ENCODE data around the gene UBAC1. TPM values are rescaled to one million over a fixed set of nuclear protein-coding genes. Genes with fewer than 3 reads are reported as not detected.
"Not testable (repeated sequence)": the region's sequence is repeated elsewhere in the genome, so short reads cannot be mapped to it uniquely, and the experiment has no call there.

UBAC1 gene
- total RNA-seq, 1 donor from 2014 or later = 47.7 TPM

DNA sequence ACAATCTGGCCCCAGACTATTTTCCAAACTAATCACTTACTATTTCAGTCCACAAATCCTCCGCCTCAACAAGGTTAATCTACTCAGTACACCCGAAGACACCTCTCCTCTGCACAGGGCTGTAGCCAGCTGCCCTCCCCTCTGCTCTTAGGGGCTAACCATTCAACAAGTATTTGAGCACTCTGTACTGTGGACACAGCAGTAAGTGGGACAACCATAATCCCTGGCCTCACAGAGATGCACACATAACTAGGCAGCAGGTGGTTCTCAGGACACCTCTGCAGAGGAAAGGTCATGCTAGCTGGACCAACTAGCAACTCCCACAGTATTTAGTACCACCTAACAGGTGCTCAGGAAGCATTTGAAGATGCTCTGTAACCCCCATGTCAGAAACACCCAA is 59.3 kb downstream of the UBAC1 start:
- H3K9me3 Mint-ChIP-seq = peaks cover 9% of the 10 kb centered on the region
- H3K27me3 Mint-ChIP-seq = no peaks in the 10 kb centered on the region
- no peak overlapping the region for H3K27ac Mint-ChIP-seq
- intact Hi-C loops (cut with micrococcal nuclease) = no loop called here
- no peak for DNase-seq
- H3K36me3 Mint-ChIP-seq (ENCODE audit: low read depth) = peaks cover 50% of the 10 kb centered on the region
- H3K4me3 Mint-ChIP-seq = no peak overlapping the region
- peaks cover 42% of the 10 kb centered on the region for H3K4me1 Mint-ChIP-seq

DNA sequence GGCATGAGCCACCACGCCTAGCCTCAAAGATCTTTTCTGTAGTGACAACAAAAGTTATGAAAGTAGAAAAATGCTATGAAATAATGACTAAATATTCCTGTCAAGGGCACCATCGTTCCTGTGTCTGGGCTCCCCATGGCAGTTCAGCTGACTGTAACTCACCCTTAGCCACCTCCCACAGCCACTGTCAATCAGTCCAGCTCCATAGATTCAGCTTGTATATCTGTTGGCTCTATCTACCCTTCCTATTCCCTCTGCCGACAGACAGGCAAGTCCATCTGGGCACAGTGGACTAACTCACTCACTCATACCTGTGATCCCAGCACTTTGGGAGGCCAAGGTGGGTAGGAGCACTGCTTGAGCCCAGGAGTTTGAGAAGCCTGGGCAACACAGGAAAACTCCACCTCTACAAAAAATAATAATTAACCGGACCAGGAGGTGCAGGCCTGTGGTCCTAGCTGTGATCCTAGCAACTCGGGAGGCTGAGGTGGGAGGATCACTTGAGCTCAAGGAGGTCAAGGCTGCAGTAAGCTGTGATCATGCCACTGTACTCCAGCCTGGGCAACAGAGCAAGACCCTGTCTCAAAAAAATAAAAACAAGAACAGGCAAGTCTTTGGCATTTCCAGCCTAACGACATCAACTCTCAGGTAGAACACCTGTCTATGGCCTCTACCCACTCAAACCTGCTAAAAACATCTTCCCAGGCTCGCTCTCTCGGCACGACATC is 60.0 kb downstream of the UBAC1 start:
- Mint-ChIP-seq H3K27me3 (no peaks in the 10 kb centered on the region), H3K36me3 (ENCODE audit: low read depth) (peaks cover 51% of the 10 kb centered on the region), H3K4me3 (no peak overlapping the region), H3K27ac (no peak overlapping the region), H3K9me3 (peaks cover 9% of the 10 kb centered on the region), H3K4me1 (peaks cover 43% of the 10 kb centered on the region)
- DNase-seq = no peak
- intact Hi-C loops (cut with micrococcal nuclease) = no loop called here

DNA sequence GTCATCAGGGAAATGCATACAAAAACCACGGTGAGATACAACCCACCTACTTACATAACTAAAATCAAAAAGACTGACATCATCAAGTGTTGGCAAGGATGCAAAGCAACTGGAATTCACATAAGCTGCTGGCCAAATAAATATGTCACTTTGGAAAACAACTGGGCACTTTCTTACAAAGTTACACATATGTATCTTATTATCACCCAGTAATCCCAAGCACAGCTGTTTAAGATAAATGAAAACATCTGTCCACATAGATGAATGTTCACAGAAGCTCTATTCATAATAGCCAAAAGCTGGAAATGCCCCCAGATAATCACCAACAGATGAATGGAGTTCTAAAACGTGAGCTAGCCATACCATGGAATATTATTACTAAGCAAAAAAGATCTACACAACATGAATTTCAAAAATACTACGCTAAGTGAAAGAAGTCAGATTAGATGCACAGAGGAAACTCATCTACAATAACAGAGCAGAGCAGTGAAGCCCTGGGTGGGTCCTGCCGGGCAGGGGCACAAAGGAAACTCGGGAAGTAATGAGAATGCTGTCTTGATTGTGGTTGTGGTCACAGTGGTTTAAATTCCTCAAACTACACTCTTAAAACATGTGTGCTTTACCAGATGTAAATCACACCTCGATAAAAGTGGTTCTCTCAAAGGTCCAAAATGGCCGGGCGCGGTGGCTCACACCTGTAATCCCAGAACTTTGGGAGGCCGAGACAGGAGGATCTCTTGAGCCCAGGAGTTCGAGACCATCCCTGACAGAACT is 62.4 kb downstream of the UBAC1 start:
- intact Hi-C loops (cut with micrococcal nuclease) = loop anchor here (1.0 kb wide), 1 partner anchor 57 kb away; no protein-coding TSS in a partner anchor
- no peak overlapping the region for H3K27ac Mint-ChIP-seq
- peaks cover 40% of the 10 kb centered on the region for H3K36me3 Mint-ChIP-seq (ENCODE audit: low read depth)
- H3K4me1 Mint-ChIP-seq = peaks cover 40% of the 10 kb centered on the region
- DNase-seq = no peak
- peaks cover 9% of the 10 kb centered on the region for H3K9me3 Mint-ChIP-seq
- H3K4me3 Mint-ChIP-seq = no peak overlapping the region
- peaks cover 2% of the 10 kb centered on the region for H3K27me3 Mint-ChIP-seq

DNA sequence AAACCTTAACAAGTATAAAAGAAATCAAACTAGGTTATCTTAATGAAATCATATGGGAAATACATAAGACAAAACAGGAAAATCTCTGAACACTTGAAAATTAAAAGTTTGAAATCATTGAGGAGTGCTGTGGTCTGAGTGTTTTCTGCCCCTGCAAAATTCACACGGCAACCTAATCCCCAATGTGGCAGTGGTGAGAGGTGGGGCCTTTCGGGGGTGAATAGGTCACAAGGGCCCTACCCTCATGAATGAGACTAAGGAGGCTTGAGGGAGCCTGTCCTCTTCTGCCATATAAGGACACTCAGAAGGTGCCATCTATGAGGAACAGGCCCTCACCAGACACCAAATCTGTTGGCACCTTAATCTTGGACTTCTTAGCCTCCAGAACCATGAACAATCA is 64.5 kb downstream of the UBAC1 start:
- Mint-ChIP-seq H3K4me3 (no peak overlapping the region), H3K36me3 (ENCODE audit: low read depth) (peaks cover 26% of the 10 kb centered on the region), H3K27me3 (peaks cover 2% of the 10 kb centered on the region), H3K27ac (no peak overlapping the region), H3K9me3 (peaks cover 5% of the 10 kb centered on the region), H3K4me1 (peaks cover 48% of the 10 kb centered on the region)
- DNase-seq = no peak
- intact Hi-C loops (cut with micrococcal nuclease) = no loop called here

DNA sequence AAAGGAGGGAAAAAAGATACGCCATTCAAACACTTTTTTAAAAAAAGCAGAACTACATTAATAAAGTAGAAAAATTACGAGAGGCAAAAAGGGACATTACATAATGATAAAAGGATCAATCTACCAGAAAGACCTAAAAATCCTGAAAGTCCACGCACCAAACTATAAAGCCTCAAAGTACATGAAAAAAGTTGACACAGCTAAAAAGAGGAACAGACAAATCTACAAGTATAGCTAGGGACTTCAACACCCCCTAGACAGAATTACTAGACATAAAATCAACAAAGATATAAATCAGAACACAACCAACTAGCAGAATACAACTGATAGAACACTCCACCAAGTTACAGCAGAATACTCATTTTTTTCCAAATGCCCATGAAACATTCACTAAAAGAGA is 65.0 kb downstream of the UBAC1 start:
- intact Hi-C loops (cut with micrococcal nuclease) = no loop called here
- no peak overlapping the region for H3K4me3 Mint-ChIP-seq
- DNase-seq = no peak

DNA sequence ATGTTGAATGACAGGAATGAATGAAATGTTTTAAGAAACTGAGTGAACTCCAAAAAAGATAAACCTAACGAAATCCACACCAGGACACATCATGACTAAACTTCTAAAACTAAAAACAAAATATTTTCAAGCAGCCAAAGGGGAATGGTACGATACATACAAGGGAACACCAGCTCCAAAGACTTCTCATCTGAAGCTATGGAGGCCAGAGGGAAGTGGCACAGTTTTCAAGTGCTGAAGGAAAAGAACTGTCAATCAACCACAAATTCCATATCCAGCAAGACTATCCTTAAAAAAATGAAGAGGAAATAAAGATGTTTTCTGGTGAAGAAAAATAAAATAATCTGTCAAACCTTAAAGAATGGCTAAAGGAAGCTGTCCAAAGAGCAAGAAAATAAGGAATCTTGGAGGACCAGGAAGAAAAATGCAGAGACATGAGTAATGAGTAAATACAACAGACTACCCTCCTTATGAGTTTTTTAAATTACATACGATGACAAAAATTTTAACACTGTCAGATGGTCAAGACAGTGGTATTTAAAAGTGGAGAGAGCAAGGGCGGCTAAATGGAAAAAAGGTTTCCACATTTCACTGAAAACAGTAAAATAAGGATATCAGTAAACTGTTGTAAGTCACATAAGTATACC is 65.8 kb downstream of the UBAC1 start:
- Mint-ChIP-seq H3K36me3 (ENCODE audit: low read depth) (peaks cover 19% of the 10 kb centered on the region), H3K9me3 (peaks cover 5% of the 10 kb centered on the region), H3K27me3 (peaks cover 2% of the 10 kb centered on the region), H3K4me1 (peaks cover 44% of the 10 kb centered on the region), H3K4me3 (no peak overlapping the region), H3K27ac (no peak overlapping the region)
- DNase-seq = no peak
- intact Hi-C loops (cut with micrococcal nuclease) = no loop called here

More for the DNA sequence above, 65.0 kb downstream of the UBAC1 start:
- peaks cover 46% of the 10 kb centered on the region for H3K4me1 Mint-ChIP-seq
- H3K9me3 Mint-ChIP-seq = peaks cover 5% of the 10 kb centered on the region
- peaks cover 2% of the 10 kb centered on the region for H3K27me3 Mint-ChIP-seq
- H3K27ac Mint-ChIP-seq = no peak overlapping the region
- peaks cover 22% of the 10 kb centered on the region for H3K36me3 Mint-ChIP-seq (ENCODE audit: low read depth)

DNA sequence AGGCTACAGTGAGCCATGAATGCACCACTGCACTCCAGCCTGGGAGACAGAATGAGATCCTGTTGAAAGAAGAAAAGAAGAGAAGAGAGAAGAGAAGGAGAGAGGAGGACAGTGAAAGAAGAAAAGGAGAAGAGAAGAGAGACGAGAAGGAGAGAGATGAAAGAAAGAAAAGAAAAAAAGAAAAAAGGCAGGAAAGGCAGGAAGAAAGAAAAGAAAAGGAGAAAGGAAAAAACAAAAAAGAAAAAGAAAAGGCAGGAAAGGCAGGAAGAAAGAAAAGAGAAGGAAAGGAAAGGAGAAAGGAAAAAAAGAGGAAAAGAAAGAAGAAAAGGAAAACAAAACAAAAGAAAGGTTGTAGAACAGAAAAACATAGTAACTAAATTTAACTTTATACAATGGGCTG is 68.1 kb downstream of the UBAC1 start:
- DNase-seq = no peak
- peaks cover 32% of the 10 kb centered on the region for H3K4me1 Mint-ChIP-seq
- H3K27me3 Mint-ChIP-seq = peaks cover 2% of the 10 kb centered on the region
- peaks cover 6% of the 10 kb centered on the region for H3K36me3 Mint-ChIP-seq (ENCODE audit: low read depth)
- H3K4me3 Mint-ChIP-seq = no peak overlapping the region
- no peak overlapping the region for H3K27ac Mint-ChIP-seq
- intact Hi-C loops (cut with micrococcal nuclease) = no loop called here
- no peaks in the 10 kb centered on the region for H3K9me3 Mint-ChIP-seq

DNA sequence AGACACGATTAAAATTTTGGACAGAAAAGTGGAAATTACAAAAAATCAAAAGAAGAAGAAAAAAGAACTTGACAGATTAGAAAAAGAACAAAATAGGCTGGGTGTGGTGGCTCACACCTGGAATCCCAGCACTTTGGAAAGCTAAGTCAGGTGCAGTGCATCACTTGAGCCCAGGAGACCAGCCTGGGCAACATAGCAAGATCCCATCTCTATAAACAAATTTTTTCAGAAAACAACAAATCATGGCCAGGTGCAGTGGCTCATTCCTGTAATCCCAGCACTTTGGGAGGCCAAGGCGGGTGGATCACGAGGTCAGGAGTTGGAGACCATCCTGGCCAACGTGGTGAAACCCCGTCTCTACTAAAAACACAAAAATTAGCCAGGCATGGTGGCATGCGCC is 68.8 kb downstream of the UBAC1 start:
- H3K4me1 Mint-ChIP-seq = peaks cover 34% of the 10 kb centered on the region
- H3K27ac Mint-ChIP-seq; DNase-seq; H3K4me3 Mint-ChIP-seq; H3K9me3 Mint-ChIP-seq; intact Hi-C loops (cut with micrococcal nuclease); H3K27me3 Mint-ChIP-seq; H3K36me3 Mint-ChIP-seq (ENCODE audit: low read depth): not testable (repeated sequence)

DNA sequence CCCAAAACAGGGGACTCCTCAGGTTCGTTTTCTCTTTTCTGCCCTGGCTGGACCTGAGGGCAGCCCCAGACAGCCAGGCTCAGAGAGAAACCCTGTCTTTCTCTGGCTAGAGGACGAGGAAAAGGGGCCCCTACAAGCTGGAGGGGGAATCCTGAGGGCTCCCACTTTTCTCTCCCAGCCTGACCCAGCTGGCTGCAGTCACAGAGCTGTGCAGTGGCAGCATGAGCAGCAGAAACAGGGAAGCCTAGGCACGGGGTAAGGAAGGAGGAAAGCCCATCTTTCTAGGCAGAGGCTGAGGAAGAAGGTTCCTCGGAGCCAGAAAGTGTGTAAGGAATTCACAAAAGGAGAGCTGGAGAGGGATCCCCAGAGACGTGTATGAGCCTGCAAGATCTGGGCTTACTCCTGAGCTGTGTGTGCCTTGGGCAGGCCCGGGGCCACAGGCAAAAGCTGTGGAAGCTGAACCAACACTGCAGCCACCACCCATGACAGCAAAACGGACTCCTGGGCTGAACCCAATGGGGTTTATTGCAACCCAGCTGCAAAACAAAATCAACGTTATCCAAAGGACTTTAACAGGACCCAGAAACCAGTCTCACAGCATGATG is 70.0 kb downstream of the UBAC1 start:
- H3K27ac Mint-ChIP-seq = no peak overlapping the region
- peaks cover 2% of the 10 kb centered on the region for H3K27me3 Mint-ChIP-seq
- DNase-seq = no peak
- intact Hi-C loops (cut with micrococcal nuclease) = no loop called here
- H3K36me3 Mint-ChIP-seq (ENCODE audit: low read depth) = peaks cover 2% of the 10 kb centered on the region
- H3K4me3 Mint-ChIP-seq = no peak overlapping the region
- H3K4me1 Mint-ChIP-seq = peaks cover 43% of the 10 kb centered on the region
- no peaks in the 10 kb centered on the region for H3K9me3 Mint-ChIP-seq

DNA sequence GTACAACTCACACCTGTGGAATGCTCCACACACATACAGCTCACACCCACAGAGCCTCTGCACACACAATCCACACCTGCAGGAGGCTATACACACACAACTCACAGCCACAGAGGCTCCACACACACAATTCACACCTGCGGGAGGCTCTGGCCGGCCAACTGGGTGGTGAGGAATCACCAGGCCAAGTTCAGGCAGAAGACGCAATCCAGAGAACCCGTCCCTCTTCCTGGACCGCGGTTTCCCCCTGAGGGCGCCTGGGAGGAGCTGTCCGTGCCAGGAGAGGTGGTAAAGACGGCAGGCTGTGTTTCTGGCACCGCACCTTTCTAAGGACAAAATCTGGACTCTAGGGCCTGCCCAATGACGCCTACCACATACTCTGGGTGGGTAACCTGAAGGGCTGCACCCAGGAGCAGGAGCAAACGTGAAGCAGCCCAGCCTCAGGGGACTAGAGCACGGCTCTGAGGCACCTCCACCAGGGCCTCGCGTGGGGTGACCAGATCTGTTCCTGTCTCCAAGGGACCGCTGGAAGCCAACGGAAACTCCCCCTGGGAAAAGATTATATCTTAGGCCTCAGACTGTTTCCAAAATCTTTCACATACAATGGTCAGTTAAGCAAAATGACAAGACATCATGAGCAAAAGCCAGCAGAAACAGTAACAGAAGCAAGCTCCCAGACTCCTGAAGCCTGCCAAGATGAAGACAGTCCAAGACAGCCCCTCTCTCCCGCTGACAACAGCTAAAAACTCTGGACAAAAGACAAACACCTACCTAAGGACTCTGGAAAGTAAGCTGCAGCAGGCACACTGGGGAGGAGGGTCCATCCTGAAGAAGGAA is 70.8 kb downstream of the UBAC1 start:
- no peak overlapping the region for H3K27ac Mint-ChIP-seq
- peaks cover 45% of the 10 kb centered on the region for H3K4me1 Mint-ChIP-seq
- peaks cover 2% of the 10 kb centered on the region for H3K27me3 Mint-ChIP-seq
- intact Hi-C loops (cut with micrococcal nuclease) = no loop called here
- peaks cover 2% of the 10 kb centered on the region for H3K36me3 Mint-ChIP-seq (ENCODE audit: low read depth)
- H3K9me3 Mint-ChIP-seq = no peaks in the 10 kb centered on the region
- DNase-seq = no peak
- H3K4me3 Mint-ChIP-seq = no peak overlapping the region

DNA sequence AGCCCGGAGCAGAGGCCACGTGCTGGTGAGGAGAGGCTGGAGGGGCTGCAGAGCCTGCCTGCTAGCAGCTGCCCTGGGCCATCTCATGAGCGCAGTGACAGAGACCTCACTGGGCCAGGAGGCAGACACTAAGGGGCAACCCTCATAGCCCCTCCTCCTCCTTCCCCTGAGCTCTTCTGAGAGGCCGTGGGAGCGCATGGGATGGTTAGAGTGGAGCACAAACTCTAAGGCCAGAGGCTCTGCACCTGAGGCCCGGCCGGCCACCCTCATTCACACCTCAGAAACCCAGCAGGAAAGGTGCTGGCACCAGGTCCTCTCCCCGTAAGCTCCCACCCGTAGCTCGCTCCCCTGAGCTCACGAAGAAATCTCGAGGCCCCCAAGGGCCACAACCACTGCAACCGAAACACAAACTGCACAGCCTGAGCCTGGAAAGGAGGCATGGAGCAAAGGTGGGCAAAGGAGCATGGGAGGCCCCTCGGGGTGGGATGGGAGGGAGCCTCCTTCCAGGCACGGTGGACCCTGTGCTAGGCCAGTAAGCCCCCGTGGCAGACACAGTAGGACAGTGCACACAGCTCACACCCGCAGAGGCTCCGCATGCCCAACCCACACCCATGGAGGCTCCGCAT is 71.5 kb downstream of the UBAC1 start:
- intact Hi-C loops (cut with micrococcal nuclease) = no loop called here
- H3K9me3 Mint-ChIP-seq = no peaks in the 10 kb centered on the region
- no peaks in the 10 kb centered on the region for H3K27me3 Mint-ChIP-seq
- no peak overlapping the region for H3K27ac Mint-ChIP-seq
- H3K4me3 Mint-ChIP-seq = no peak overlapping the region
- H3K4me1 Mint-ChIP-seq = peaks cover 45% of the 10 kb centered on the region
- no peak for DNase-seq
- H3K36me3 Mint-ChIP-seq (ENCODE audit: low read depth) = no peaks in the 10 kb centered on the region

DNA sequence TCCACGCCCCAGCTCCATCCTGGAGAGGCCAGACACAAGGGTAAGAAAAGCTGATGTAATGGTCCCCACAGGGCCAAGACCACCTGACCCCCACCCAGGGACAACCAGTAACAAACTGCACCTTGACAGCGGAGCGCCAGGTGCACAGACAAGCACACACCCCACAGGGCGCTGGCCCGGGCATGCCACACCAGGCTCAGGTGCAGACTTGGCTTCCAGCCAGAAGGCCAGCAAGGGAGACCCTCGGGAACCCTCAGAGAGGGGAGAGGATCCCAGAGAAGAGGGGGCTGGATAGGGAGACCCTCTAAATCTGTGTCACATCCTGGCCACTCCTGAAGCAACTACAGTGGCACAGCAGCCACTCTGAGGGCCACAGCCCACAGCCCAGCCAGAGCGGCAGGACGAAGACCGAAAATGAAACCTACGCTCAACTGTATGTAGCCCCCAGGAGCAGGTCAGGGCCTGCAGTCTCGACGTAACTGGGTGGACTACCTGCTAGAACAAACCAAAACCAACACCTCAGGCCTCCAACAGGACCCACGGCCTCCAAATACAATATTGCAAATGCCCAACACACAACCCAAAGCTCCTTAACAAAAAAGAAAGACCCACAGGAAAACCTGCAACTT is 72.3 kb downstream of the UBAC1 start:
- no peak for DNase-seq
- intact Hi-C loops (cut with micrococcal nuclease) = no loop called here
- Mint-ChIP-seq H3K4me3 (no peak overlapping the region), H3K36me3 (ENCODE audit: low read depth) (no peaks in the 10 kb centered on the region), H3K9me3 (no peaks in the 10 kb centered on the region), H3K27ac (no peak overlapping the region), H3K4me1 (peaks cover 47% of the 10 kb centered on the region), H3K27me3 (no peaks in the 10 kb centered on the region)
